SU-DHL-6 (cell line): Measurements from ENCODE around the gene DOCK3.

Source experiments
- H2AFZ ChIP-seq: fragments of 200-600 bp; sonication (generic); 2 replicates; pipeline ENCODE4 v1.6.1; 2014; ENCODE audit warnings: low read depth, mild to moderate bottlenecking, moderate library complexity, mixed read lengths, antibody characterized with exemption, low read length; ENCODE audit not compliant: severe bottlenecking
- H3F3A ChIP-seq: fragments of 200-600 bp; shearing (Covaris generic); 2 replicates; pipeline ENCODE4 v1.6.0; 2016; ENCODE audit warnings: antibody characterized with exemption, mild to moderate bottlenecking; ENCODE audit not compliant: insufficient read depth
- H3K27ac ChIP-seq: fragments of 200-600 bp; sonication (generic); 2 replicates; pipeline ENCODE4 v1.5.1; 2016; ENCODE audit warnings: low read depth, mild to moderate bottlenecking, low read length, moderate library complexity, mixed read lengths
- H3K27me3 ChIP-seq: fragments of 200-600 bp; sonication (generic), shearing (Covaris generic); 2 replicates; pipeline ENCODE4 v1.6.0; 2014; ENCODE audit warnings: mild to moderate bottlenecking, low read length
- H3K36me3 ChIP-seq: fragments of 200-600 bp; sonication (generic); 2 replicates; pipeline ENCODE4 v1.6.1; 2014; ENCODE audit warnings: mild to moderate bottlenecking, low read length, mixed read lengths
- H3K4me2 ChIP-seq: fragments of 300-600, 200-600 bp; shearing (Covaris generic), sonication (generic); 2 replicates; pipeline ENCODE4 v1.6.0; 2014; ENCODE audit warnings: low read length, low read depth, mild to moderate bottlenecking; ENCODE audit not compliant: poor library complexity, severe bottlenecking
- H3K4me3 ChIP-seq: fragments of 200-600 bp; sonication (generic); 2 replicates; pipeline ENCODE4 v1.5.1; 2014; ENCODE audit warnings: antibody characterized with exemption, low read length, mild to moderate bottlenecking, mixed read lengths; ENCODE audit not compliant: insufficient read depth, poor library complexity, severe bottlenecking
- H3K79me2 ChIP-seq: fragments of 200-600 bp; sonication (generic); 2 replicates; pipeline ENCODE4 v1.6.1; 2014; ENCODE audit warnings: mild to moderate bottlenecking, low read length, moderate library complexity; ENCODE audit not compliant: insufficient read depth
- H3K9ac ChIP-seq: fragments of 200-600 bp; sonication (generic); 2 replicates; pipeline ENCODE4 v1.7.0; 2014; ENCODE audit warnings: mild to moderate bottlenecking, low read length
- H3K9me2 ChIP-seq: fragments of 200-600 bp; sonication (generic); replicated peaks from 2 replicates; pipeline ENCODE4 v1.6.1; 2014; ENCODE audit warnings: low read length; ENCODE audit not compliant: insufficient read depth
- H3K9me3 ChIP-seq: fragments of 200-600 bp; sonication (generic); 2 replicates; pipeline ENCODE4 v1.6.1; 2014; ENCODE audit warnings: low read length, mixed read lengths; ENCODE audit not compliant: insufficient read depth
- H4K20me1 ChIP-seq: fragments of 200-600 bp; sonication (generic); 2 replicates; pipeline ENCODE4 v1.6.1; 2014; ENCODE audit warnings: low read depth, mild to moderate bottlenecking, antibody characterized with exemption, low read length, moderate library complexity, mixed read lengths
- CTCF ChIP-seq: fragments of 200-600 bp; sonication (generic); IDR thresholded peaks from one replicate; pipeline ENCODE4 v1.5.1; 2017; ENCODE audit warnings: antibody characterized with exemption, mild to moderate bottlenecking, low read length, moderate library complexity; ENCODE audit not compliant: insufficient read depth, poor library complexity, severe bottlenecking
- EZH2phosphoT487 ChIP-seq: fragments of 200-600 bp; sonication (generic), shearing (Covaris generic); conservative IDR thresholded peaks from 2 replicates; pipeline ENCODE4 v1.6.1; 2018; ENCODE audit warnings: mild to moderate bottlenecking, antibody characterized with exemption, low read length, moderate library complexity, mixed read lengths

Gene DOCK3

GRCh38 chr3:50674349-50675178 is at the start of gene DOCK3:
Gene DOCK3 (plus strand): TSS chr3:50674927. CDS start chr3:50675264, 337 bp downstream.
- Histone ChIP-seq H3K4me3 (peak within 1 kb of the TSS; percentile 47), H3K9ac (peak within 1 kb of the TSS; percentile 17; the same call in 1 of the 2 replicates), H3K27me3 (no peaks in the 10 kb centered on the region), H3K9me3 (no peaks in the 10 kb centered on the region), H3K36me3 (no peaks in the 10 kb centered on the region), H3K27ac (no peak within 1 kb of the TSS), H3K4me2 (peak within 1 kb of the TSS; percentile 47), H3K79me2 (no peaks in the 10 kb centered on the region), H2AFZ (no peak within 1 kb of the TSS), H4K20me1 (no peaks in the 10 kb centered on the region), H3F3A (no peaks in the 10 kb centered on the region), H3K9me2 (no peaks in the 10 kb centered on the region)
- TF ChIP-seq CTCF (no peak), EZH2phosphoT487 (no peak)

DNA sequence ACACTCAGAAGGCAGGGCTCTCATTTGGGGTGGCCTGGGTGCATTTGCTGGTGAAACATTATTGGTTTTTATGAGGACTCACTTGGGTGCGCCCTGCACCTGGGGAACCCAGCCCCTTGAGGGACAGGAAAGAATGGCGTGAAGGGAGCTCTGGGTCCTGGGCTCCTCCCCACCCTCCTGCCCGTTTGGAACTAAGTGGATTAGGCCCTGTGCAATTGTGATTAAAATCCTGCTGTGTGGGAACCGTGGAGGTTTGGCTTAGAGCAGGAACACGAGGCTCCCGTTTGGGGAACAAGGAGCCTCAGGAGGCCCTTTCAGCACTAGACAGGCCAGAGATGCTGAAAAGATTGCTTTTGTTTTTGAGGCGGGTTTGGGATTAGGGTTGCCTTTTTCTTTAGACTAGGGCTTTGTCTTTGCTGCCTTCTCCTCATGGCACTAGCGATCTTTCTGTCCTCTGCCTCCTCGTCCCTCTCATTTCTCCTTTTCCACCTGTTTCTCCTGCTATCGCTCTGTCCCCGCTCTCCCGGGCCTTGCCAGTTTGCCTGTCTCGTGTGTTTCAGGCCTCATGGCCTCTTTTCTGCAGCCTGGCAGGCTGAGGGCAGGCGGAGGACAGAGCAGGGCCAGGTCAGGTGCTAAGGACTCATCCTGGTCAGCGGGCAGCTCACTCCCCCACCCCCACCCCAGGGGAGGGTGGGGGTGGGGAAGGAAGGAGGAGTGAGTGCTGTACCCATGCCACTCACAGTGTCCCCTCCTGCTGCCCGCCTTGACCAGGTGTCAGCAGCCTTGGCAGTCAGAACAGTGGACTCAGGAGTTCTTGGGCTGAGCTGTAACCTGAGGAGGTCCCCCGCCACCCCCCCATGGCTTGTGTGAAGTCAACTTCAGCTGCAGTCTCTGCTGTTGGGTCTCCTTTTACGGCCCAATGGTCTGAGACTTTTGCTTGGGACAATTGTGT is 49.2 kb upstream of the DOCK3 start:
- Histone ChIP-seq H2AFZ (no peak overlapping the region), H4K20me1 (no peaks in the 10 kb centered on the region), H3K27me3 (no peaks in the 10 kb centered on the region), H3K27ac (no peak overlapping the region), H3K9ac (no peak overlapping the region), H3K9me2 (no peaks in the 10 kb centered on the region), H3K36me3 (no peaks in the 10 kb centered on the region), H3K79me2 (no peaks in the 10 kb centered on the region), H3K9me3 (no peaks in the 10 kb centered on the region), H3F3A (no peaks in the 10 kb centered on the region), H3K4me3 (no peak overlapping the region), H3K4me2 (no peak overlapping the region)
- TF ChIP-seq CTCF = no peak
- no peak for TF ChIP-seq EZH2phosphoT487

- H3K27me3 ChIP-seq = no peaks in the 10 kb centered on the region
- no peak overlapping the region for H3K4me2 ChIP-seq
- H4K20me1 ChIP-seq = no peaks in the 10 kb centered on the region
- H3K9me3 ChIP-seq = no peaks in the 10 kb centered on the region
- H3K36me3 ChIP-seq = no peaks in the 10 kb centered on the region
- no peak overlapping the region for H3K9ac ChIP-seq
- H3K4me3 ChIP-seq = no peak overlapping the region
- H3F3A ChIP-seq = no peaks in the 10 kb centered on the region
- H3K9me2 ChIP-seq = no peaks in the 10 kb centered on the region
- no peak overlapping the region for H2AFZ ChIP-seq
- no peak overlapping the region for H3K27ac ChIP-seq
- H3K79me2 ChIP-seq = no peaks in the 10 kb centered on the region
- no peak for TF ChIP-seq EZH2phosphoT487
- no peak for TF ChIP-seq CTCF
Observed at GRCh38 chr3:50626401-50626800, 48.3 kb upstream of the DOCK3 start.
